ENCODE results near the gene PNKP.

Gene PNKP

GRCh38 chr19:49890349-49891311, 23.3 kb upstream of the PNKP start:
- peak; percentile 83 for DNase-seq (ENCODE audit: low spot score)

DNA sequence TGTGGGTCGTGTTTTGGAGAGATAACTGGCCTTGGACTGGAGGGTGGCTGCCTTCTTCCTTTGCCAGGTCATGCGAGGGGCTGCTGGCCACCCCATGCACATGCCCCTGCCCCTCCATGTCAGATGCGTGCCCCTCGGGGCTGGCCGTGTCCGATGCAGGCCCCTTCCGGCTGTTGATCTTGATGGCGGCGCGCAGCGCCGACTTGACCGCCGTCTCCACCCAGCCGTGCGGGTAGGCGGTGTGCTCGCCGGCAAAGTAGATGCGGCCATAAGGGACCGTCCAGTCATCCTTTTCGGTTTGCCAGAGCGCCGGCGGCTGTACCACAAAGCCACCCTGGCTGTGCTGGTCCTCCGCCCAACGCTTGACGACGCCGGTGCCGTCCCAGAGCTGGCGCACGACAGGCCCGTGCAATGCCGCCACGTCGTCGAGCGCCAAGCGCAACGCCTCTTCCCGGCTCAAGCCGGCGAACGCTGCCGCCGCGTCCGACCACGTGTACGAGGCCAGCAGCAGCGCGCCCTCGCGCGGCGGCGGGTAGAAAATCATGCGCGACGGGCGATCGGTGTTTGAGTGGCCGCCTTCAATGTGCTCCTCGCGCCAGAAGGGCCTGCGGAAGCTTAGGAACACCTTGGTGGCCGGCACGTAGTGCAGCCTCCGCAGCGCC, 22.4 kb upstream of the PNKP start:
- peak; percentile 64 for DNase-seq (ENCODE audit: low spot score)

DNA sequence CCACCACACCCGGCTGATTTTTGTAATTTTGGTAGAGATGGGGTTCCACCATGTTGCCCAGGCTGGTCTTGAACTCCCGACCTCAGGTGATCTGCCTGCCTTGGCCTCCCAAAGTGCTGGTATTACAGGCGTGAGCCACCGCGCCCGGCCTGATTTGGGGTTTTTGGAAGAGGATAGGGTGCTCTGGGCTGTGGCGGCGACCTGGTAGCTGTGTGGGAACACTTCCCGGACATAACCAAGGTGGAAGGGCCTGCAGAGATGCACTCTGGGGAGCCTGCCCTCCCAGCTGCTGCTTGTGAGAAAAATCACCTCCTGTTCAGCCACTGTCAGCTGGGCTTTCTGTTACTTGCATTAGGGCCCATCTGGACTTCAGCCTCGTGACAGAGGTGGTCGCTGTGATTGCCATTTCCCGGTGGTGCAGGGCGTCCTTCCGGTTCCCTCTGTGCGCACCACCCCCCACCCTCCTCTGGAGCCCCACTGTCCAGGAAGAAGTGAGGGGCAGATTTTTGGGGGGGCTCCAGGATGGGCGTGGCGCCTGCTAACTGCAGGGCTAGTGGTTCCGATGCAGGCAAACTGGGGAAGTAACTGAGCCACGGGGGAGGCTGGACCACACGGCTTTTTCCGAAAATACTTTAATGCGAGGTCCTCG, 21.8 kb upstream of the PNKP start:
- DNase-seq (ENCODE audit: low spot score): no peak

- no peak for DNase-seq (ENCODE audit: low spot score)
Observed at GRCh38 chr19:49888510-49888824, 21.1 kb upstream of the PNKP start.

DNA sequence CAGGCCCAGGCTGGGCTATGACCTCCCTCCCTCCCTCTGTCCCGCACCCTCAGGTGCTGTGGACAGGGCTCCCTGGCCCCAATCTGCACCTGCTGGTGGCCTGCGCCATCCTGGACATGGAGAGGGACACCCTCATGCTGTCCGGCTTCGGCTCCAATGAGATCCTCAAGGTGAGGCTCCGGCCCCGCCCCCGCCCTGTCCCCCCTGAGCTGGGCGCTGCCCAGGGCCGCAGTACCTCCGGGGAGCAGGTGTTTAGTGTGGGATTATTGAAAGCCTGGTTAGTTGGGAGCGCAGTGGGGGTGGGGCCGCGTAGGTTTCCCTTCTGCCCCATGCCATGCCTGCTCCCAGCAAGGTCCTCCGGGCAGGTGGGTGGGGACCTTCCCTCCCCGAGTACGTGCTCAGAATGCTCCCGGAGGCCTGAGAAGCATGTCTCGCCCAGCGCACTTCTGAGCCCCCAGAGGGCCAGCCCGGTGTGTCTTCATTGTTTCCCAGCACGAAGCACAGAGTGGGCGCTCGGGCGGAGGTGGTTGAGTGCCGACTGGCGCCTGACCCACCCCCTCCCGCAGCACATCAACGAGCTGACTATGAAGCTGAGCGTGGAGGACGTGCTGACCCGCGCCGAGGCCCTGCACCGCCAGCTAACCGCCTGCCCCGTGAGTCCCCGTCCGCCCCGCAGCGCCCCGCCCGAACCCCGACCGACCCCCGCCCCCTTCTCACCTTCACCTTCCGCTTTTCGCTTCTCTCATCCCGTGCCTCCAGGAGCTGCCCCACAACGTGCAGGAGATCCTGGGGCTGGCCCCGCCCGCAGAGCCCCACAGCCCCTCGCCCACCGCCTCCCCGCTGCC, 20.5 kb upstream of the PNKP start:
- no peak for DNase-seq (ENCODE audit: low spot score)

DNA sequence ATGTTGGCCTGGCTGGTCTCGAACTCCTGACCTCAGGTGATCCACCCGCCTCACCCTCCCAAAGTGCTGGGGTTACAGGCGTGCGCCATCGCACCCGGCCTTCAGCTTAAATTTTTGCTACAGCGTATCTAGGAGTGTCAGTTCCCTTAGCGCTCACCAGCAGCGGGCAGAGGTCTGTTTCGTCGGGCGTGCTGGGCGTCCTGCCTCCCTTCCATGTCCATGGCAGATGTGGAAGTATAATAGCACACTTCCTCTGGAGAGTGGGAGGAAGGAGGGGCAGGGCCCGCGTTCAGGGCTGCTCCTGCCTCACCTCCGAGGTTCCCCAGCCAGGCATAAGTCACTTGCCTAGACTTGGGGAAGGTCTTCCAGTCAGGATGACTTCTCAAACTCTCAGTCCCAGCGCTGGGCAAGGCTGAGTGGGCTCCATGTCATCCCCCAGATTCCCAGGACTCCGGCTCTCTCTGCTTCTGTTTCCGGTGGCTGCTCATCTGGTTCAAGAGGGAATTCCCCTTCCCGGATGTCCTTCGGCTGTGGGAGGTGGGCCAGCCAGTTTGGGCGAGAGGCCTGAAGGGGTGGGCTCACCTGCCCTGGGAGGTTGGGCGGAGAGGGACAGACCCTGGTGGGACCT, 19.8 kb upstream of the PNKP start:
- no peak for DNase-seq (ENCODE audit: low spot score)

DNA sequence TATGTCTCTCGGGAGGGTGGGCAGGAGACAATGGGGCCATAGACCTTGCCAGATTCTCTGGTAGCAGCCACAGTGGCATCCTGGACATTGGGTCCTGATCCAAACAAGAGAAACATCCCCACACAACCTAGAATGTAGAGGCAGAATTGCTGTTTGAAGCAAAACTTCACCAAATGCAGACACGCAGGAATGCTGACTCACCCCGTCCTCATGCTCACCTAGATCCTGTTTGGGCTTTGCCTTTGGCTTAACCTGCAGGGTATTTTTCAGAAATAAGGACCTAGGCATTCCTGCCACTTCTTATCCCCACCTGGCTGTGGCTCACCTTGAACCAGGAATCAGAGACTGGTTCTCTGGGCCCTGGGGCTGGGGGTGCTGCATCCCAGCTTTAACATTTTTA, 17.4 kb upstream of the PNKP start:
- no peak for DNase-seq (ENCODE audit: low spot score)

DNA sequence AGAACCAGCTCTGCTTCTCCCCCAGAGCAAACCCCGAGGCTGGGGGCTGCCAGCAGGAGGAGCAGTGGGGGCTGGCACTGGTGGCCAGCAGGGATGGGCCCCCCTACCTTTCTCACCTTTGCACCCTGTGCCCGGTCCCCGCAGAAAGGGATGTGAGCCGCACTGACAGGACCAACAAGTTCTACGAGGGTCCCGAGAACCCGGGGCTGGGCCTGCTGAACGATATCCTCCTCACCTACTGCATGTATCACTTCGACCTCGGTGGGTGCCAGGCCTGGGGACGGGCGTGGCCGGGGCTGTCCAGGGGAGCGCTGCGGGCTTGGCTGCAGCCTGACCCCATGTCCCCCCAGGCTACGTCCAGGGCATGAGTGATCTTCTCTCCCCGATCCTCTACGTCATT, 16.7 kb upstream of the PNKP start:
- no peak for DNase-seq (ENCODE audit: low spot score)

- DNase-seq (ENCODE audit: low spot score): no peak
Observed at GRCh38 chr19:49883094-49883493, 15.7 kb upstream of the PNKP start.

DNA sequence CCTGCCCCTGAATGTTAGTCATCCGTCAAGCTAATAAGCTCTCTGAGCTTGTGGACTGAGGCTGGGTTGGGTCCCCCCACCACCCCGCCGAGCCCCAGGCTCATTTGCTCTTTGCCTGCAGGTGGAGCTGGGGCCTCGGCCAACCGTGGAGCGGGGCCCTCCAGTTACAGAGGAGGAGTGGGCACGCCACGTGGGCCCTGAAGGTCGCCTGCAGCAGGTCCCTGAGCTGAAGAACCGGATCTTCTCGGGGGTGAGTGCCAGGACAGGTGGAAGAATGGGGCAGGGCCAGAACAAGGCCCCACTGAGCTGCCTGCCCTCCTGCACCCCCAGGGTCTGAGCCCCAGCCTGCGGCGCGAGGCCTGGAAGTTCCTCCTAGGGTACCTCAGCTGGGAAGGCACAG, 15.3 kb upstream of the PNKP start:
- no peak for DNase-seq (ENCODE audit: low spot score)

DNA sequence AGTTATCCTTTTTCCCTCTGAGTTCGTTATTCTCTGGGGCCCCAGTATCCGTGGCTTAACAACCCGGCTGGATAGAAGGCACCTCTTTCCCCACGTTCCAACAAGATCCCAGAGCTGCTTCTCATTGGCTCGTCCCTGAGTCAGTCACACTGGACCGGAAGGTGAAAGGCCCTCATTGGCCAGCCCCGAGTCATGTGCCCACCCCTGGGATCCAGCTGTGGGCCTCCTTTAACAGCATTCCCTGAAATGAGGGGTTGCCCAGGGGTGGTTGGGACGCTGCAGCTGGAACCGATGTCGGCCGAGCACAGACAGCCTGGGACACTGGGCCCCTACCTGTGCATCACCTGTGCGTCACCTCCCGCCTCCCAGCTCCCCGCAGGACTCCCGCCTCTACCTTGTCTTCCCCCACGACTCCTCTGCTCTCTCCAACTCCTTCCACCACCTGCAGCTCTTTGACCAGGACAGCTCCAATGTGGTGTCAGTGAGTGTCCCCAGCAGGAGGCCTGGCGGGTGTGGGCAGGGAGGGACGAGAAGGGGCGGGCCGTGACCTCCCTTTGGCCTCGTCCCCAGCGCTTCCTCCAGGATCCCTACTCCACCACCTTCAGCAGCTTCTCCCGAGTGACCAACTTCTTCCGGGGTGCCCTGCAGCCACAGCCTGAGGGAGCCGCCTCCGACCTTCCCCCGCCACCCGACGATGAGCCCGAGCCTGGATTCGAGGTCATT, 14.5 kb upstream of the PNKP start:
- no peak for DNase-seq (ENCODE audit: low spot score)

- DNase-seq (ENCODE audit: low spot score): no peak
Observed at GRCh38 chr19:49881186-49881585, 13.8 kb upstream of the PNKP start.

DNA sequence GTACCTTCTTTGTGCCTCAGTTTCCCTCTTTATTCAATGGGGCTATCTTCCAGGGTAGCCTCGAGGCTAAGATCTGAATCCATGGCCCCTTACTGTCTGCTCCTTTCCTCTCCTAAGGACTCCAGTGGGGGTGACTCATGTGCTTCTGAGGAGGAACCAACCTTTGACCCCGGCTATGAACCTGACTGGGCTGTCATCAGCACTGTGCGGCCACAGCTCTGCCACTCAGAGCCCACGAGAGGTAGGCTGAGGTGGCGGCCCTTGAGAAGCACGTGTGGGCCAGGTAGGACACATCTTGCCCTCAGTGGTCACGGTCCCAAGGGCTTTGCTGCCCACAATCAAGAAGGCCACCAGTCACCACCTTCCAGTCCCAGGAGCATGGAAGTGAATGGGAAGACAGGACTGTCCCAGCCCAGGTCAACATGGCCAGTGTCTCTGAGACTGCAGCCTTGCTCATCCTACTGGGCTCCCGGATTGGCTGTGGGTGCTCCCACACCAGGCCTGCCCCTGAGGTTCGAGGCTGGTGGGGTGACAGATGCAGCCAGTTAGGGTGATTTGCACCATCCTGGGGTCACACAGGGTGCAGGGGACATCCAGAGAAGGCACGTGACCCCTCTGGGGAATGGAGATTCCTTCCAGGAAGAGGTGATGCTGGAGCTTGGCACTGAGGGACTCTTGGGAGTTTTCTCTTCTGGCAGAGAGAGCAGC, 12.9 kb upstream of the PNKP start:
- DNase-seq (ENCODE audit: low spot score): no peak

- DNase-seq (ENCODE audit: low spot score): no peak
Observed at GRCh38 chr19:49879243-49879963, 12.0 kb upstream of the PNKP start.

DNA sequence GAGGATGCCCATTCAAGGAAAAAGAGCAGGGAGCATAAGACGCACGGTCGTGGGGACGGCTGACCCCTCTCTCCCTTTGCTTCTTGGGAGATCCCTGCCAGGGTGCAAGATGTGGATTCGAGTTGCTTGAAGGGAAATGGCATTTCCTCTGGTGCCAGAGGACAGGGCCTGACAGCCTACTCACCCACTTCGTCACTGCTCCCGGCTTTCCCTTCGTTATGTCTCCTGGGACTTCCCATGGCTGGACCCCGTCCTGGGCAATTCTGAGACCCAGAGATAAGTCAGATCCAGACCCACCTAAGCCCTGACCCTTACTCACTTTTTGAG, 11.3 kb upstream of the PNKP start:
- DNase-seq (ENCODE audit: low spot score): no peak

GRCh38 chr19:49877879-49878743, 10.7 kb upstream of the PNKP start:
- DNase-seq (ENCODE audit: low spot score): peak; percentile 96

GRCh38 chr19:49877020-49877878, 9.9 kb upstream of the PNKP start, which contains the start of the genes AKT1S1 and TBC1D17:
Gene AKT1S1 (minus strand): TSS chr19:49877355. CDS start chr19:49873295, 4,060 bp downstream.
Gene TBC1D17 (plus strand): TSS chr19:49877702. CDS start chr19:49877724, 22 bp downstream.
- peak; percentile 97 for DNase-seq (ENCODE audit: low spot score)

Measured in germinal center (tissue), 1 donor.